ENCODE measurements around the gene NDE1.

DNA sequence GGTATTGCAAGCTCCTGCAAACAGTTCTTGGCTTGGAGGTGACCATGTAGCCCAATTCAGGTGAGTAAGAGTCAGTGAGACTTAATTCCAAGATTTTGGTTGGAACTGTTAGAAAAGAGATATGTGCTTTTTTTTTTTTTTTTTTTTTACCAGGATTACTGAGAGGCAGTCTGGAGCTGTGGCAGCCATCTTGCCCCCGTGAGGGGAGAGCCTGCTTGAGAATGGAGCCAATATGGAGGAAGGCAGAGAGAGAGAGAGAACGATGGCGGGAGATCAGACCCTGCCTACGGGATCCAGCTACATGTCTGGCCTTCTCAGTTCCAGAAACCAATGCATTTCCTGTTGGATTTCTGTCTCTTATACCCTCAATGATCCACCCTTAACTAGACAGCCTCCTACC, 109.0 kb downstream of the NDE1 start:
- TF ChIP-seq, protein P1, sequence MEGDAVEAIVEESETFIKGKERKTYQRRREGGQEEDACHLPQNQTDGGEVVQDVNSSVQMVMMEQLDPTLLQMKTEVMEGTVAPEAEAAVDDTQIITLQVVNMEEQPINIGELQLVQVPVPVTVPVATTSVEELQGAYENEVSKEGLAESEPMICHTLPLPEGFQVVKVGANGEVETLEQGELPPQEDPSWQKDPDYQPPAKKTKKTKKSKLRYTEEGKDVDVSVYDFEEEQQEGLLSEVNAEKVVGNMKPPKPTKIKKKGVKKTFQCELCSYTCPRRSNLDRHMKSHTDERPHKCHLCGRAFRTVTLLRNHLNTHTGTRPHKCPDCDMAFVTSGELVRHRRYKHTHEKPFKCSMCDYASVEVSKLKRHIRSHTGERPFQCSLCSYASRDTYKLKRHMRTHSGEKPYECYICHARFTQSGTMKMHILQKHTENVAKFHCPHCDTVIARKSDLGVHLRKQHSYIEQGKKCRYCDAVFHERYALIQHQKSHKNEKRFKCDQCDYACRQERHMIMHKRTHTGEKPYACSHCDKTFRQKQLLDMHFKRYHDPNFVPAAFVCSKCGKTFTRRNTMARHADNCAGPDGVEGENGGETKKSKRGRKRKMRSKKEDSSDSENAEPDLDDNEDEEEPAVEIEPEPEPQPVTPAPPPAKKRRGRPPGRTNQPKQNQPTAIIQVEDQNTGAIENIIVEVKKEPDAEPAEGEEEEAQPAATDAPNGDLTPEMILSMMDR (conservative IDR thresholded peaks at IDR 0.05 in 1 of 2, IDR thresholded peaks at IDR 0.05 in 1 of 2; ENCODE audit: low read depth in 1 of 2, low read length in 2 of 2), result no peak
- TF ChIP-seq EZH2 (IDR thresholded peaks at IDR 0.05; ENCODE audit: low read length, missing control alignments), result no peak

All from fibroblast of lung (primary cell).